Prostate gland (tissue), 2 donors: ENCODE results near the gene NCBP1. TPM values are rescaled to one million over a fixed set of nuclear protein-coding genes. Genes with fewer than 3 reads are reported as not detected.

Experiments used
- DNase-seq: peaks from one replicate; pipeline ENCODE4 v3.0.0-alpha.2; 2019; ENCODE audit warnings: low spot score
- H3K27ac ChIP-seq, 2 donors: fragments of 200-600 bp; sonication (generic); 2 replicates each; pipeline ENCODE4 v1.5.1; 2017 to 2019
- H3K27me3 ChIP-seq: fragments of 200-600 bp; sonication (generic); replicated peaks from 2 replicates; pipeline ENCODE4 v1.5.1; 2019; ENCODE audit not compliant: insufficient read depth
- H3K36me3 ChIP-seq, 2 donors: fragments of 200-600 bp; sonication (generic); 1 replicate in 1 of 2; 2 replicates in 1 of 2; pipeline versions ENCODE4 v1.5.1 to v1.8.1; 2017 to 2019
- H3K4me1 ChIP-seq: fragments of 200-600 bp; sonication (generic); replicated peaks from 2 replicates; pipeline ENCODE4 v1.5.1; 2019
- H3K4me3 ChIP-seq, 2 donors: fragments of 200-600 bp; sonication (generic); 2 replicates each; pipeline ENCODE4 v1.5.1; 2017 to 2019
- H3K9me3 ChIP-seq: fragments of 200-600 bp; sonication (generic); 2 replicates; pipeline ENCODE4 v1.5.1; 2017
- POLR2A ChIP-seq: fragments of 450-650 bp; IDR thresholded peaks from one replicate; pipeline ENCODE4 v1.6.1; 2016; ENCODE audit warnings: antibody characterized with exemption, mild to moderate bottlenecking
- POLR2AphosphoS5 ChIP-seq: sonication (generic); formaldehyde crosslinking; IDR thresholded peaks from one replicate; pipeline ENCODE4 v1.6.1; 2017; ENCODE audit warnings: antibody characterized with exemption
- WGBS: methylation state at CpG from one replicate; pipeline ENCODE4 v1.1.5; 2018; 5-methylcytosine and 5-hydroxymethylcytosine counted together
- intact Hi-C: fragments of 100-400 bp; cut with DNase I; formaldehyde crosslinking; loops from one replicate; pipeline ENCODE4 v1.14.2; 2022
- total RNA-seq, 2 donors: library from RNA; depleted of rRNA; stranded (reverse); fragments of >200 nt; gene quantifications; one replicate each; pipeline ENCODE4 v1.1.0, GENCODE V29; 2016
- TF ChIP-seq, protein P1 (sequence below), 4 experiments: fragments of 200-600 bp in 2 of 4; fragments of 450-650 bp in 2 of 4; sonication (generic) in 2 of 4; IDR thresholded peaks; 1 replicate in 3 of 4; 2 replicates in 1 of 4; pipeline ENCODE4 v1.5.1; 2016 to 2019; ENCODE audit warnings: antibody characterized with exemption in 4 of 4, mild to moderate bottlenecking in 2 of 4, moderate library complexity in 2 of 4

Gene NCBP1
- total RNA-seq, 2 donors from 2014 or later = 18.1 to 18.3 TPM

DNA sequence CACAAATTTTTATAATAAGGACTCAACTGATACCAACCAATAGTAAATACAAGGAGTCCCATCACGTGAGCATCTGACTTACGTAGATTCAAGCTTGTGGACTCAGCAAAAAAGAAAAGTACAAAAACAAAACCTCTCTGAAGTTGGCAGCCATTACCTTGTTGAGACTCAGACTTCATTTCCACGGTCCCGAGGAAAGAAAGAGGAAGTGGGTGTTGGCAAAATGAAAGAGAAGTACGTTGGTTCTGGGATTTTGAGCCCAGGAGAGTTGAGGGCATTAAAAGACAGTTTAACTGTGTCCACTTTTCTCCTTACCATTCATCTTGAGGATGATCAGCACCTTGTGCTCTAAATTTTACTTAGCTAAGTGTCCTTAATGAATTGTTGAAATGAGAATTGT, 26.7 kb downstream of the NCBP1 start:
- intact Hi-C loops = no loop called here
- no peak overlapping the region for H3K27ac ChIP-seq
- TF ChIP-seq, protein P1, sequence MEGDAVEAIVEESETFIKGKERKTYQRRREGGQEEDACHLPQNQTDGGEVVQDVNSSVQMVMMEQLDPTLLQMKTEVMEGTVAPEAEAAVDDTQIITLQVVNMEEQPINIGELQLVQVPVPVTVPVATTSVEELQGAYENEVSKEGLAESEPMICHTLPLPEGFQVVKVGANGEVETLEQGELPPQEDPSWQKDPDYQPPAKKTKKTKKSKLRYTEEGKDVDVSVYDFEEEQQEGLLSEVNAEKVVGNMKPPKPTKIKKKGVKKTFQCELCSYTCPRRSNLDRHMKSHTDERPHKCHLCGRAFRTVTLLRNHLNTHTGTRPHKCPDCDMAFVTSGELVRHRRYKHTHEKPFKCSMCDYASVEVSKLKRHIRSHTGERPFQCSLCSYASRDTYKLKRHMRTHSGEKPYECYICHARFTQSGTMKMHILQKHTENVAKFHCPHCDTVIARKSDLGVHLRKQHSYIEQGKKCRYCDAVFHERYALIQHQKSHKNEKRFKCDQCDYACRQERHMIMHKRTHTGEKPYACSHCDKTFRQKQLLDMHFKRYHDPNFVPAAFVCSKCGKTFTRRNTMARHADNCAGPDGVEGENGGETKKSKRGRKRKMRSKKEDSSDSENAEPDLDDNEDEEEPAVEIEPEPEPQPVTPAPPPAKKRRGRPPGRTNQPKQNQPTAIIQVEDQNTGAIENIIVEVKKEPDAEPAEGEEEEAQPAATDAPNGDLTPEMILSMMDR (IDR thresholded peaks at IDR 0.05) = no peak
- no peak for TF ChIP-seq POLR2A
- TF ChIP-seq POLR2AphosphoS5 = no peak

DNA sequence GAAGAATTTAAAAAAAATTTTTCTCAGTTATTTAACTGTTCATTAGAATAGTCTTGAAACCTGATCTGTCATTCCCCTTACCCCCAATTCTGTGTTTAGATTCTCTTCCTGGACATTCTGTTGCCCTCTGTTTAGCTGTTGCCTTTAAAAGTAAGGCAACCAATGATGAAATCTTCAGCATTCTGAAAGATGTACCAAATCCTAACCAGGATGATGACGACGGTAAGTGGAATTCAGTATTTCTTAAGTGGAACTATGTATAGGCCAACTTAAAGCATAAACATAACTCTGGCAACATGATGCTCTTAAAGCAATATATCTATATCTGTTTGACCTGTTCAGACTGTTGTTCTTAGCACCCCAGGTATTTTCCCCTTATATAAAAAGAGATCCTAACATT, 27.2 kb downstream of the NCBP1 start:
- Histone ChIP-seq H3K9me3 (no peaks in the 10 kb centered on the region), H3K36me3 (no peaks in the 10 kb centered on the region), H3K4me3 (no peak overlapping the region), H3K4me1 (no peaks in the 10 kb centered on the region), H3K27me3 (no peaks in the 10 kb centered on the region), H3K27ac (no peak overlapping the region)
- WGBS = 91% methylated on average over 2 of the region's 2 CpGs
- intact Hi-C loops = no loop called here
- DNase-seq = no peak
- TF ChIP-seq, protein P1 (IDR thresholded peaks at IDR 0.05) = no peak
- TF ChIP-seq POLR2AphosphoS5 (no peak), POLR2A (no peak)

More for the DNA sequence above, 26.7 kb downstream of the NCBP1 start:
- no peak for DNase-seq
- no peak overlapping the region for H3K4me3 ChIP-seq
- H3K36me3 ChIP-seq = no peaks in the 10 kb centered on the region
- H3K4me1 ChIP-seq = no peaks in the 10 kb centered on the region
- H3K9me3 ChIP-seq = no peaks in the 10 kb centered on the region
- 77% methylated on average over 5 of the region's 5 CpGs for WGBS
- no peaks in the 10 kb centered on the region for H3K27me3 ChIP-seq

DNA sequence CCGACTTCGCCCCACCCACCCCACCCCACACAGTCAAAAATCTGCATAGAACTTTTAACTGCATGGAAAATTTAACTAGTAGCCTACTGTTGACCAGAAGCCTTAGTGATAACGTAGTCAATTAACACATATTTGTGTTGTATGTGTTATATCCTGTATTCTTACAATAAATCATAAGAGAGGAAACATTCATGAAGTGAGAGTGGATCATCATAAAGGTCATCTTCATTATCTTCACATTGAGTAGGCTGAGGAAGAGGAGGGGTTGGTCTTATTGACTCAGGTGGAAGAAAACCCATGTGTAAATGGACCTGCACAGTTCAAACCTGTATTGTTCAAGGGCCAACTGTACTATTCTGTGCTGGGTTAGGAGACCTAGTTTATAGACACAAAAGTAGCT, 32.1 kb downstream of the NCBP1 start:
- WGBS = 88% methylated on average over 3 of the region's 3 CpGs
- intact Hi-C loops = no loop called here
- Histone ChIP-seq H3K9me3 (no peaks in the 10 kb centered on the region), H3K4me3 (no peak overlapping the region), H3K4me1 (no peaks in the 10 kb centered on the region), H3K27ac (no peak overlapping the region), H3K36me3 (no peaks in the 10 kb centered on the region), H3K27me3 (no peaks in the 10 kb centered on the region)
- DNase-seq = no peak
- TF ChIP-seq, protein P1 (IDR thresholded peaks at IDR 0.05) = no peak

DNA sequence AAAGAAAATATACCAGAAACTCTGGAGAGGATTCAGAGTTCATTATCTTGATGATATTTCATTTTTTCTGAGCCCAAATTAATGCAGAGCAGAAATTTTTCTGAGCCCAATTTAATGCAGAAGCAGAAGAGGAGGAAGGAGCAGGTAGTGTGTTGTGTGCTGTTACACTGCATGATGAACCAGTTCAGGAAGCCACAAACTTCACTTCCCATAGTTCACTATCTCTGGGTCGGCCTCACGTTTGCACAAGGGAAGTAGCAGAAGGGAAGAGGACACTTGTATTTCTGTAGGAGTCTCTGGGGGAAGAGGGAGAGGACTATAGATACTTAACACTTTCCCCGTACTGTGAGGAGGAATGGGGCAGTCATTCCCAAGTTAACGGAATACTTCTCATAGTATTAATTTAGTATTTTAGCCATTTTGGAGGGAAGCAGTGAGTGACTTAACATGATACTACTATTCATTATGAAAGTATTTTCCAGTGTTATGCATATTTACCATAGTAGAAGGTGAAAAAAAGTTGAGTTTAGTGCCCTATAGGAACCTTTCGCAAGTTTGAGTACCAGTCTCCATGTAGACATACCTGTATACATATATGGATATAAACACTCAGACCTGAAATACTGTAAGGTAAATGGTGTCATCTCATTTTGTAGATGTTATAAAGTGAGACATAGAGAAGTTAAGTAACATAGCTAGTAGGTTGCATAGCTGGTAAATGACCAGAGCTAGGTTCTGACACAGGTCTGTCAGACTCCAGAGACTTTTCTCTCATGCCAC, 33.5 kb downstream of the NCBP1 start:
- Histone ChIP-seq H3K27ac (no peak overlapping the region), H3K9me3 (no peaks in the 10 kb centered on the region), H3K4me1 (no peaks in the 10 kb centered on the region), H3K4me3 (no peak overlapping the region), H3K36me3 (no peaks in the 10 kb centered on the region), H3K27me3 (no peaks in the 10 kb centered on the region)
- intact Hi-C loops = no loop called here
- DNase-seq = no peak
- WGBS = 78% methylated on average over 5 of the region's 5 CpGs
- TF ChIP-seq, protein P1 (IDR thresholded peaks at IDR 0.05) = no peak
- no peak for TF ChIP-seq POLR2AphosphoS5
- no peak for TF ChIP-seq POLR2A

DNA sequence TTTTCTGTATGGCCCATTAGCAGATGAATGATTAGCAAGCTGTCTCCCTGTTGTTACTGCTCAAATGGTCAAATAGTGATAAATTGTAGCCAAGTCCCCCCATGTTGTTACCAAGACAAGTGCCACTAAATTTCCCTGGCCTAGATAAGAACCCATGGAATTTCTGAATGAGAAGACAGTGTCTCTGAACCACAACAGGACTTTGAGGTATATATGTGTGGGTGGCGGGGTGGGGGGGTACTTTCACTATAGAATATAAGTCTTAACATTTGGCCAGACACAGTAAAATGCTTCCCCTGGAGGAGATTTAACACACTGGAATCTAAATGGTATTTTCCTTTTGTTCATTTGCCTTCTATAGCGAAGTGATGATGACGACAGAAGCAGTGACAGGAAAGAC, 34.9 kb downstream of the NCBP1 start:
- no peak overlapping the region for H3K27ac ChIP-seq
- H3K36me3 ChIP-seq = no peaks in the 10 kb centered on the region
- H3K4me1 ChIP-seq = no peaks in the 10 kb centered on the region
- TF ChIP-seq, protein P1 (IDR thresholded peaks at IDR 0.05) = no peak
- no peaks in the 10 kb centered on the region for H3K9me3 ChIP-seq
- DNase-seq = no peak
- no peaks in the 10 kb centered on the region for H3K27me3 ChIP-seq
- intact Hi-C loops = no loop called here
- 93% methylated on average over 3 of the region's 3 CpGs for WGBS
- no peak overlapping the region for H3K4me3 ChIP-seq
